ENCODE results near the gene HOXA11.

GRCh38 chr7:27156916-27157701, 27.9 kb downstream of the HOXA11 start:
- TF ChIP-seq CTCF (conservative IDR thresholded peaks at IDR 0.05; ENCODE audit: low read depth, low read length) (no peak), EZH2 (IDR thresholded peaks at IDR 0.05; ENCODE audit: low read length, unreplicated experiment) (no peak)

Measured in PC-3 (cell line).